GM12875 (cell line): ENCODE results near the gene JAK1.
"Not testable (repeated sequence)": the region's sequence is repeated elsewhere in the genome, so short reads cannot be mapped to it uniquely, and the experiment has no call there.

Experiments
- H3K4me3 ChIP-seq: one replicate; pipeline ENCODE4 v1.5.1; 2011; ENCODE audit warnings: low read depth, low read length, control low read depth
- TF ChIP-seq, protein P1 (sequence below): IDR thresholded peaks from 2 replicates; pipeline ENCODE4 v1.5.1; 2011; ENCODE audit warnings: low read depth, mild to moderate bottlenecking, control low read depth, inconsistent platforms, low read length, moderate library complexity, borderline replicate concordance; ENCODE audit not compliant: insufficient read depth

The JAK1 gene

DNA sequence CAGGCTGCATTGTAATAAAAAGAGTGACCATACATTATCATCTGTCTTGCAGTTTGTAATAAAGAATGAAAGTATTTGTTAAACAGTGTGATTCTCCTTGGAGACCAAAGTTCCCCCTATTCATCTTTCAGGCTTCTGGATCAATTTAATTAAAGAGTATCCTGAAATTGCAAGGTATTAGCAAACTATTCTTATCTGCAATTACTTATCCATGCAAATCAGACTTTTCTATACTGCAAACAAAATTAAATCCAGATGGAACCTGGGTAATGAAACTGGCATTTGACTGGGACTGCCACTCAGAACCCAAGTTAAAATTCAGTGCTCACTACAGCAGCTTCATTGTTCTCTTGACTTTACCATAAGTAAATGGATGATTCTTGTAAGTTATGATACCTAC is 37.1 kb downstream of the JAK1 start:
- no peak overlapping the region for H3K4me3 ChIP-seq
- TF ChIP-seq, protein P1, sequence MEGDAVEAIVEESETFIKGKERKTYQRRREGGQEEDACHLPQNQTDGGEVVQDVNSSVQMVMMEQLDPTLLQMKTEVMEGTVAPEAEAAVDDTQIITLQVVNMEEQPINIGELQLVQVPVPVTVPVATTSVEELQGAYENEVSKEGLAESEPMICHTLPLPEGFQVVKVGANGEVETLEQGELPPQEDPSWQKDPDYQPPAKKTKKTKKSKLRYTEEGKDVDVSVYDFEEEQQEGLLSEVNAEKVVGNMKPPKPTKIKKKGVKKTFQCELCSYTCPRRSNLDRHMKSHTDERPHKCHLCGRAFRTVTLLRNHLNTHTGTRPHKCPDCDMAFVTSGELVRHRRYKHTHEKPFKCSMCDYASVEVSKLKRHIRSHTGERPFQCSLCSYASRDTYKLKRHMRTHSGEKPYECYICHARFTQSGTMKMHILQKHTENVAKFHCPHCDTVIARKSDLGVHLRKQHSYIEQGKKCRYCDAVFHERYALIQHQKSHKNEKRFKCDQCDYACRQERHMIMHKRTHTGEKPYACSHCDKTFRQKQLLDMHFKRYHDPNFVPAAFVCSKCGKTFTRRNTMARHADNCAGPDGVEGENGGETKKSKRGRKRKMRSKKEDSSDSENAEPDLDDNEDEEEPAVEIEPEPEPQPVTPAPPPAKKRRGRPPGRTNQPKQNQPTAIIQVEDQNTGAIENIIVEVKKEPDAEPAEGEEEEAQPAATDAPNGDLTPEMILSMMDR, result no peak

DNA sequence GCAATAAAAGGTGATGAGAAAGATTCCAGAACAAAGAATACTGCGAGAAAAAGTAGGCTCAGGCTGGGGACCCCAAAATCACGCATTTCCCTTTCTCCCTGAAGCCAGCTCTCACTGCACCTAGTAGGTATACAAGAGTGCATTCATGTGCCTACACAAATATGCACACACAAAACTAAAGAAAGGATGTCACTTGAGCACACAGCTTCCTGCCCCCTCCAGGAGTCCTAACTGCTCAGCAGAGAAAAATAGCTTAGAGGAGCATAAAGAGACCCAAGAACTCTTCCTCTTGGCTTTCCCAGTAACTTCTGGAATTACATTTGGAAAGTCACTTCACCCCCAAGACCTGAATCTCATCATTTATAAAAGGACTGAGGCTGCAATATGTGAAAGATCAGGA is 38.0 kb downstream of the JAK1 start:
- no peak overlapping the region for H3K4me3 ChIP-seq
- TF ChIP-seq, protein P1, result no peak

DNA sequence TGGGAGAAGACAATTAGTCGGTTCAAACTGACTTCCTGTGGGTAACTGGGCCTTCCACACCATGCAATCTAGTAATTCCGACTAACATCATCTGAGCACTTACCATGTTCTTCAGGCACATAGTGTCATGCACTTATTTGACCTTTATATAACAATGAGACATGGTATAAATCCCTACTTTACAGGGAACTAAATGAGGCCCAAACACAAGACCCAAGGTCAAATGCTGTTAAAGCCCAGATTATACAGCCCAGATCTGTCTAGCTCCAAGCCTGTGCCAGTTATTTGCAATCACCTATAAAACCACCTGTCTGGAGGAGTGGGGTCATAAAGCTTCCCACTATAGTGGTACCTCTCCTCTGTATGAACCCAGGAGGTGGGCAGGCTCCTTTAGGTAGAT is 40.8 kb downstream of the JAK1 start:
- H3K4me3 ChIP-seq, result no peak overlapping the region
- TF ChIP-seq, protein P1, result no peak

DNA sequence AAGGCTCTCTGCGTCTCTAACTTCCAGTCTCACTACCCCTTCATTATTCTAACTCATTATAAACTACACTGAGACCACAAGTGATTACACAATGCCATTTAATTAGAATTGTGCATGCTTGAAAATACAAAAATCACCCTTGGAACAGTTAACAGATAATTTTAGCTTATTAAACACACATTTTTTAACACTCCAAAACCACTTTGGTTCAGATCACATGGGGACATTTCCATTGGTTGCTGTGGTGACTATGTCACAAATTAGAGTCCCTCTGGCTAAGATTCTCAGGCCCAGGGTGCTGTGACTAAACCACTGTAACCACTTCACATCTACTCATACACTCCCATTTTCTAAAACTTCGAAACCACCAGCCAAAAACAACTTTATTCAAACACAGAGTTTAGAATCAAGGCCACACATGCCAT is 43.0 kb downstream of the JAK1 start:
- no peak overlapping the region for H3K4me3 ChIP-seq
- TF ChIP-seq, protein P1, result no peak

DNA sequence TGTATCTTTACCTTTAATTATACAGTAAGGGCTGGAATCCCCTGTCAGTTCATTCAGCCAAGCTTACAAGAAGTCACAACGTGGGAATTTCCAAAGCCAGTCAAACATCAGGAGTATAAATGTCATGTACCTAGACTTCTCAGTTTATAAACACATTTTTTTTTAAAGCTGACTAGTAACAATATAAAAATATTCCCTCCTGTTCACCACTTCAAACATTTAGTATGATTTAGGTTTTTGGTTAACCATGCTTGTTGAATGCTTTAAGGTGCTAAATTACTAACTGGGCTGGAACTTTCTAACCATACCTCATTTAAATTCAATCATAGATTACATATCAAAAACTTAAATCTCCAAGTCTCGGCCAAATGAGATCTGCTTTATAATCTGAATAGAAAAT is 44.0 kb downstream of the JAK1 start:
- TF ChIP-seq, protein P1, result no peak
- H3K4me3 ChIP-seq, result no peak overlapping the region

DNA sequence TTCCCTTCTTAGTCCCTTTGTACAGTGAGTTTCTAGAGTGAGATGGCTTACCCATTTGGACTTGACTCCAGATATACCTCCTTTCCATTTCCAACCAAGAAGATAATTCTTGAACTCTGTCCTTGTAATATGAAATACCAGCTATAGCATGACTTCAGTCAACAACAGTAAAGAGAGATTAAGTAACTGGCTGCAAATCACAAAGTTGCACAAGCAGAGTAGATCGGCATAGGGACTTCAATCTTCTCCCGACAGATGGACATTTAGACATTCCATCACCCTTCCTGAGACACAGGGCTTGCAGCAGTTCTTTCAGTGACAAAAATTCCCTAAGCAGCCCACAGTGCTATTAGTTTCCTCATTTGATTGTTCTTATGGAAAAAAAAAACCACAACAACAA is 44.6 kb downstream of the JAK1 start:
- H3K4me3 ChIP-seq, result no peak overlapping the region
- TF ChIP-seq, protein P1, result no peak

DNA sequence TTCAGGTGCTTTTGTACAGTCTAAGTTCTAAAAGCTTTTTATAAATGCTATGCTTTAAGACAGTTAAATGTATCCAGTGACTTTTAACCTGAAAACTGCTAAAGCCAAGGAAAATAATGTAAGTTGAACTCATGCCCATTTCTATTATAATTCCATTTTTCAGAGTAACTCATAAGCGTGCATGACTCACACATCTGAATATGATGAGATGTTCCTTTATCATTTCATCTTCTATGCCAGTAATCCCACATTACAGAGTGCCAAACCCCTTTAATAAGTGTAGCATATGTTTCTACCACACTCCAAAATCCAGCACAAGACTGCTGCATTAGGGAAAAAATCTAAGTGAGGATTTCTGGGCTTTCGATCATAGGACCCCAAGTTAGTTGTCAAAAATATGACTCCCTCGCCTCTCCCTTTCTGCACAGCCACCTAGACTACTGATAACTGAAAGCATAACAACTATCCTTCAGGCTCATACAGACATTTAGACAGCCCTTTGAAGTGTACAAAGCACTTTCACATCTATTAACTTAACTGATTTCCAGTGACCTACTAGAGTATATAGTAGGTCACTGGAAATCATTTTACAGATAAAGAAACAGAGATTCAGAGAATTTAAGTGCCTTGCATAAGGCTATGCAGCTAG is 45.3 kb downstream of the JAK1 start:
- TF ChIP-seq, protein P1, result no peak
- H3K4me3 ChIP-seq, result no peak overlapping the region

DNA sequence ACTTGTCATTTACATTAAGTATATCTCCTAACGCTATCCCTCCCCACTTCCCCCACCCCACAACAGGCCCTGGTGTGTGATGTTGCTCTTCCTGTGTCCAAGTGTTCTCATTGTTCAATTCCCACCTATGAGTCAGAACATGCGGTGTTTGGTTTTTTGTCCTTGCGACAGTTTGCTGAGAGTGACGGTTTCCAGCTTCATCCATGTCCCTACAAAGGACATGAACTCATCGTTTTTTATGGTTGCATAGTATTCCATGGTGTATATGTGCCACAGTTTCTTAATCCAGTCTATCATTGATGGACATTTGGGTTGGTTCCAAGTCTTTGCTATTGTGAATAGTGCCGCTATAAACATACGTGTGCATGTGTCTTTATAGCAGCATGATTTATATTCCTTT is 47.2 kb downstream of the JAK1 start:
- H3K4me3 ChIP-seq, result not testable (repeated sequence)
